Fibroblast of lung (primary cell): Measurements from ENCODE around the gene RNF128.

Experiments
- CTCF ChIP-seq, 2 donors: IDR thresholded peaks in 1 of 2; conservative IDR thresholded peaks in 1 of 2; 1 replicate in 1 of 2; 2 replicates in 1 of 2; pipeline ENCODE4 v1.5.1; 2011 to 2012; ENCODE audit warnings: low read length in 2 of 2, control low read depth in 1 of 2, inconsistent platforms in 1 of 2, low read depth in 1 of 2, mild to moderate bottlenecking in 1 of 2
- EZH2 ChIP-seq: IDR thresholded peaks from 2 replicates; pipeline ENCODE4 v1.5.1; 2012; ENCODE audit warnings: low read length, control low read depth, mild to moderate bottlenecking; ENCODE audit errors: missing control alignments

DNA sequence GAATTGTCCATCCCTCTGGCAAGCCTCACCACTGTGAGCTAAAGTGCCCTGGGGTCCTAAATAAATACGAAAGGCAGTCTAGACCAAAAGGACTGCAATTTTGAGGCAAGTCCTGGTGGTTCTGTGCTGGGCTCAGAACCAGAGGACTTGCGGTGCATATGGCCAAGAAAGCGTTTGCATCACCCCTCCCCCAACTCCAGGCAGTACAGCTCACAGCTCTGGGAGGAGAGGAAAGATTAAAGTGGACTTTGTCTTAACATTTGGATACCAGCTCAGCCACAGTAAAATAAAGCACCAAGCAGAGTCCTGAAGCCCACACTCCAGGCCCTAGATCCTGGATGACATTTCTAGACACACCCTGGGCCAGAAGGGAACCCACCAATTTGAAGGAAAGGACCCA, 24.9 kb downstream of the RNF128 start:
- TF ChIP-seq CTCF (conservative IDR thresholded peaks at IDR 0.05 in 1 of 2, IDR thresholded peaks at IDR 0.05 in 1 of 2; ENCODE audit: low read depth in 1 of 2, low read length in 2 of 2) = no peak
- TF ChIP-seq EZH2 = no peak
